Smooth muscle cell (in vitro differentiated cells): ENCODE measurements around the gene CEP112. TPM values are rescaled to one million over a fixed set of nuclear protein-coding genes. Genes with fewer than 3 reads are reported as not detected.

ENCODE experiments used
- DNase-seq: peaks from one replicate; lab custom pipeline; 2025; ENCODE audit not compliant: unreplicated experiment; lab: John Stamatoyannopoulos, UW
- H2AFZ ChIP-seq: fragments of 200-600 bp; sonication (generic); 2 replicates; pipeline ENCODE4 v1.6.0; 2016; ENCODE audit warnings: antibody characterized with exemption, low read depth, mild to moderate bottlenecking
- H3F3A ChIP-seq: fragments of 200-600 bp; sonication (generic); 2 replicates; pipeline ENCODE4 v1.6.0; 2017; ENCODE audit warnings: antibody characterized with exemption, low read depth
- H3K27ac ChIP-seq: fragments of 200-600 bp; sonication (generic); 2 replicates; pipeline ENCODE4 v1.5.1; 2016; ENCODE audit warnings: low read depth, mild to moderate bottlenecking
- H3K27me3 ChIP-seq: fragments of 200-600 bp; sonication (generic); 2 replicates; pipeline ENCODE4 v1.6.1; 2016; ENCODE audit warnings: low read depth, mild to moderate bottlenecking
- H3K36me3 ChIP-seq: fragments of 200-600 bp; sonication (generic); 2 replicates; pipeline ENCODE4 v1.5.1; 2016; ENCODE audit warnings: low read depth
- H3K4me1 ChIP-seq: fragments of 200-600 bp; sonication (generic); 2 replicates; pipeline ENCODE4 v1.5.1; 2016; ENCODE audit warnings: low read depth
- H3K4me2 ChIP-seq: fragments of 200-600 bp; sonication (generic); 2 replicates; pipeline ENCODE4 v1.6.0; 2016; ENCODE audit warnings: mild to moderate bottlenecking
- H3K4me3 ChIP-seq: fragments of 200-600 bp; sonication (generic); 2 replicates; pipeline ENCODE4 v1.5.1; 2016; ENCODE audit warnings: mild to moderate bottlenecking
- H3K79me2 ChIP-seq: fragments of 200-600 bp; sonication (generic); 2 replicates; pipeline ENCODE4 v1.6.0; 2016; ENCODE audit warnings: low read depth, mild to moderate bottlenecking
- H3K9ac ChIP-seq: fragments of 200-600 bp; sonication (generic); 2 replicates; pipeline ENCODE4 v1.6.0; 2016; ENCODE audit warnings: low read depth
- H3K9me3 ChIP-seq: fragments of 200-600 bp; sonication (generic); replicated peaks from 2 replicates; pipeline ENCODE4 v1.5.1; 2016; ENCODE audit warnings: low read depth
- H4K20me1 ChIP-seq: fragments of 200-600 bp; sonication (generic); 2 replicates; pipeline ENCODE4 v1.6.0; 2016; ENCODE audit warnings: low read depth
- CTCF ChIP-seq: fragments of 200-600 bp; sonication (generic); IDR thresholded peaks from 2 replicates; pipeline ENCODE4 v1.5.1; 2017; ENCODE audit warnings: borderline replicate concordance, mild to moderate bottlenecking, antibody characterized with exemption; ENCODE audit not compliant: insufficient read depth, poor library complexity, severe bottlenecking
- WGBS: methylation state at CpG from one replicate; pipeline ENCODE4 v1.1.7; 2016; ENCODE audit warnings: low lambda C conversion rate; 5-methylcytosine and 5-hydroxymethylcytosine counted together
- polyA plus RNA-seq: library from polyadenylated mRNA; unstranded; fragments of >200 nt; fragmentation: Nextera tagmentation; extraction: Ambion mirVana; gene quantifications from 2 replicates; pipeline ENCODE4 v1.2.1, GENCODE V29; 2016
- total RNA-seq: library from RNA; depleted of rRNA; stranded (reverse); fragments of >200 nt; gene quantifications from 2 replicates; pipeline ENCODE4 v1.2.3, GENCODE V29; 2014

The CEP112 gene
- total and polyA plus RNA-seq, 2 experiments from 2014 or later: 8.3 to 9.9 TPM

DNA sequence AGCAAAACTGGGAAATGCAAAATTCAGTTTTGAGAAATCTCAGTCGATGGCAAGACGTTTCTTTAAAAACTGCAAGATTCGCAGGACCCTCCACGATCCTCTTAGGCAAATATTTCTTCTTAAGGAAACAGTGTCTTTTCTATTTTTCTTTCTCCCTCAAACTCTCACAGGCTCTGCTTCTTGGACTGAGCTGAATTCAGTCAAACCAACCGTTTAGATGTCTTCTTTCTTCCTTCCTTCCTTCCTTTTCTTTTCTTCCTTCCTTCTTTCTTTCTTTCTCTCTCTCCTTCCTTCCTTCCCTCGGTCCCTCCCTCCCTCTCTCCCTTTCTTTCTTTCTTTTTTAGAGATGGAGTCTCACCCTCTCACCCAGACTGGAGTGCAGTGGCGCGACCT lies 563.3 kb downstream of the CEP112 start:
- Histone ChIP-seq H3F3A (no peaks in the 10 kb centered on the region), H3K4me2 (no peak overlapping the region), H3K36me3 (no peaks in the 10 kb centered on the region), H3K9me3 (no peaks in the 10 kb centered on the region), H3K79me2 (no peaks in the 10 kb centered on the region), H3K4me3 (no peak overlapping the region), H2AFZ (no peak overlapping the region), H4K20me1 (peaks cover 6% of the 10 kb centered on the region), H3K27me3 (no peaks in the 10 kb centered on the region), H3K9ac (no peak overlapping the region), H3K27ac (no peak overlapping the region), H3K4me1 (peaks cover 13% of the 10 kb centered on the region)
- no peak for TF ChIP-seq CTCF
- DNase-seq: no peak
- WGBS: 78% methylated on average over 8 of the region's 8 CpGs

GRCh38 chr17:65627891-65628643 lies 563.9 kb downstream of the CEP112 start:
- WGBS: 48% methylated on average over 17 of the region's 17 CpGs
- DNase-seq: no peak
- H3F3A ChIP-seq: no peaks in the 10 kb centered on the region
- H2AFZ ChIP-seq: no peak overlapping the region
- H3K9ac ChIP-seq: no peak overlapping the region
- TF ChIP-seq CTCF: no peak
- no peak overlapping the region for H3K4me2 ChIP-seq
- no peak overlapping the region for H3K27ac ChIP-seq
- H4K20me1 ChIP-seq: peaks cover 6% of the 10 kb centered on the region
- no peaks in the 10 kb centered on the region for H3K79me2 ChIP-seq
- H3K9me3 ChIP-seq: no peaks in the 10 kb centered on the region
- H3K4me3 ChIP-seq: no peak overlapping the region
- H3K36me3 ChIP-seq: no peaks in the 10 kb centered on the region
- no peaks in the 10 kb centered on the region for H3K27me3 ChIP-seq
- H3K4me1 ChIP-seq: peaks cover 13% of the 10 kb centered on the region

DNA sequence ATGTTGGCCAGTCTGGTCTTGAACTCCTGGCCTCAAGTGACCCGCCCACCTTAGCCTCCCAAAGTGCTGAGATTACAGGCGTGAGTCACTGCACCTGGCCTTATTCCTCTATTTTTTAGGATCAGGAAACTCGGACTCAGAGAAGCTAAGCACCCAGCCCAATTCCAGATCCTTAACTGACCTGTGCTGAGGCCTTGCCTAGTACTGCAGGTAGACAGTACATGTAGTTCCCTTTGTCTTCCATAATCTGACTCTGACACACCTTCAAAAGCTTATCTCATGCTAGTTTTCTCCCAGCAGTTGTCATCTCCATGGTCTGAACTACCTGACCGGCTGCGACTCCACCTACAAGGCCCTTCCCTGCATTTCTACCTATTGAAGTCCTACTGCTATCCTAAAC lies 564.8 kb downstream of the CEP112 start:
- WGBS: 95% methylated on average over 5 of the region's 5 CpGs

More for the DNA sequence above, 564.8 kb downstream of the CEP112 start:
- no peaks in the 10 kb centered on the region for H3F3A ChIP-seq
- no peak overlapping the region for H3K4me2 ChIP-seq
- H3K9ac ChIP-seq: no peak overlapping the region
- H2AFZ ChIP-seq: no peak overlapping the region
- no peak for DNase-seq
- H4K20me1 ChIP-seq: peaks cover 6% of the 10 kb centered on the region
- H3K79me2 ChIP-seq: no peaks in the 10 kb centered on the region
- peaks cover 13% of the 10 kb centered on the region for H3K4me1 ChIP-seq
- H3K27ac ChIP-seq: no peak overlapping the region
- no peaks in the 10 kb centered on the region for H3K27me3 ChIP-seq
- no peak for TF ChIP-seq CTCF
- H3K4me3 ChIP-seq: no peak overlapping the region
- H3K9me3 ChIP-seq: no peaks in the 10 kb centered on the region
- H3K36me3 ChIP-seq: no peaks in the 10 kb centered on the region
